Fibroblast of mammary gland (primary cell): ENCODE results near the gene SMAP1.

Experiments used
- DNase-seq: peaks from one replicate; pipeline ENCODE4 v3.0.0-alpha.2; 2010; ENCODE audit warnings: low read depth
- H3K4me3 ChIP-seq: 2 replicates; pipeline ENCODE4 v1.5.1; 2011; ENCODE audit warnings: low read depth, mild to moderate bottlenecking, low read length, moderate library complexity; ENCODE audit not compliant: control insufficient read depth
- CTCF ChIP-seq: conservative IDR thresholded peaks from 2 replicates; pipeline ENCODE4 v1.5.1; 2011; ENCODE audit warnings: low read depth, low read length, inconsistent platforms; ENCODE audit not compliant: control insufficient read depth, insufficient read depth

SMAP1 gene

DNA sequence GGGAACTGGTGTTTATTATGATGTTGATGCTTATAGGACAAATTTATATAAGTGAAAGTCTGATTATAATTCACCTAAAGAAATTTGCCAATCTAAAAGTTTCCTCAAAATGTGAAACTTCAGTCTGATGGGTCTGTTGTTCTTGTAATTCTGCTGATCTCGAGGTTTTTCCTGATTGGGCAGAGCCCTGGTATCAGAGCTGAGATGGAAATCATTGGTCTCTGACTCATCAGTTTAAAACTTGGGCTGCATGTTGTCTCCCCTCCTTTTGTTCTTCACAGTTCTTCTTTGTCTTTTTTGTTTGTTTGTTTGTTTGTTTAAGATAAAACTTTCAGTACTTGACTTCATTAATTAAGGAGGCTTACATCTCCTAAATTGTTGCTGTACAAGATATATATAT is 5.9 kb downstream of the SMAP1 start:
- H3K4me3 ChIP-seq: no peak overlapping the region
- peak; percentile 54 for DNase-seq
- no peak for TF ChIP-seq CTCF

DNA sequence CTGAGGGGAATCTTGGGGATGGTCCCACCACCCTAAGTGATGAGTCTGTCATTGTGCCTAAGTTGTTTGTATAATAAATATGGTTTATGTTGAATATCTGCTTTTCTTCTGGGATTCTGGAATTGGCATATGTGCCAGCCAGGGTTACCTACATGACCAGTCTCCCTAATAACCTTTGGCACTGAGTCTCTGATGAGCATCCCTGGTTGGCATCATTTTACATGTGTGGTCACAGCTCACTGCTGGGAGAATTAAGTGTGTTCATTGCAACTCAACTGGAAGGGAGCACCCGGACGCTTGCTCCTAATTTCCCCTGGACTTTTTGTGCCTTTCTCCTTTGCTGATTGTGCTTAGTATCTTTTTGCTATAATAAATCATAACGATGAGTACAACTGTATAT is 8.1 kb downstream of the SMAP1 start:
- TF ChIP-seq CTCF: no peak
- no peak for DNase-seq
- no peak overlapping the region for H3K4me3 ChIP-seq

- no peak for TF ChIP-seq CTCF
- no peak overlapping the region for H3K4me3 ChIP-seq
These were observed 9.1 kb downstream of the SMAP1 start for GRCh38 chr6:70676821-70677220.

DNA sequence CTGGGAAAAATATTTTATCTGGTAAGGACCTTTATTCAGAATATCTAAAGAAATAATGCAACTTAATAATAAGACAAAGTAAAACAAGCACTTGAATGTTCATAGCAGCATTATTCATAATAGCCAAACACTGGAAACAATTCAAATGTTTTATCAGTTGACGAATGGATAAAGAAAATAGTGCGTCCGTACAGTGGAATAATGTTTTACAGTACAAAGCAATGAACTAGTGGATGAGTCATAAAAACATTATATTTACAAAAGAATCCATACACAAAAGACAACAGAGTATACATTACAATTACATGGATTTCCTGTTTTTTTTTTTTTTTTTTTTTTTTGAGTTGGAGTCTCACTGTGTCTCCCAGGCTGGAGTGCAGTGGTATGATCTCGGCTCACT is 12.7 kb downstream of the SMAP1 start:
- no peak for DNase-seq
- H3K4me3 ChIP-seq: no peak overlapping the region
- TF ChIP-seq CTCF: no peak

More at GRCh38 chr6:70676821-70677220, 9.1 kb downstream of the SMAP1 start:
- no peak for DNase-seq

GRCh38 chr6:70684794-70685493 is 17.3 kb downstream of the SMAP1 start:
- H3K4me3 ChIP-seq: no peak overlapping the region
- TF ChIP-seq CTCF: no peak
- no peak for DNase-seq

- H3K4me3 ChIP-seq: no peak overlapping the region
- DNase-seq: no peak
- no peak for TF ChIP-seq CTCF
These were observed 18.0 kb downstream of the SMAP1 start for GRCh38 chr6:70685494-70686180.
